ENCODE measurements around the gene SFRP4. TPM values are rescaled to one million over a fixed set of nuclear protein-coding genes. Genes with fewer than 3 reads are reported as not detected.
A peak's percentile ranks its signal among the peaks of the same experiment; 100 is the strongest.

The SFRP4 gene
- total and polyA plus RNA-seq, 10 of the 15 experiments (the other 5 are each of a cell fraction or from before 2014, with no cell fraction given), result 0.02 to 0.15 (median 0.14) TPM; not detected in 7

DNA sequence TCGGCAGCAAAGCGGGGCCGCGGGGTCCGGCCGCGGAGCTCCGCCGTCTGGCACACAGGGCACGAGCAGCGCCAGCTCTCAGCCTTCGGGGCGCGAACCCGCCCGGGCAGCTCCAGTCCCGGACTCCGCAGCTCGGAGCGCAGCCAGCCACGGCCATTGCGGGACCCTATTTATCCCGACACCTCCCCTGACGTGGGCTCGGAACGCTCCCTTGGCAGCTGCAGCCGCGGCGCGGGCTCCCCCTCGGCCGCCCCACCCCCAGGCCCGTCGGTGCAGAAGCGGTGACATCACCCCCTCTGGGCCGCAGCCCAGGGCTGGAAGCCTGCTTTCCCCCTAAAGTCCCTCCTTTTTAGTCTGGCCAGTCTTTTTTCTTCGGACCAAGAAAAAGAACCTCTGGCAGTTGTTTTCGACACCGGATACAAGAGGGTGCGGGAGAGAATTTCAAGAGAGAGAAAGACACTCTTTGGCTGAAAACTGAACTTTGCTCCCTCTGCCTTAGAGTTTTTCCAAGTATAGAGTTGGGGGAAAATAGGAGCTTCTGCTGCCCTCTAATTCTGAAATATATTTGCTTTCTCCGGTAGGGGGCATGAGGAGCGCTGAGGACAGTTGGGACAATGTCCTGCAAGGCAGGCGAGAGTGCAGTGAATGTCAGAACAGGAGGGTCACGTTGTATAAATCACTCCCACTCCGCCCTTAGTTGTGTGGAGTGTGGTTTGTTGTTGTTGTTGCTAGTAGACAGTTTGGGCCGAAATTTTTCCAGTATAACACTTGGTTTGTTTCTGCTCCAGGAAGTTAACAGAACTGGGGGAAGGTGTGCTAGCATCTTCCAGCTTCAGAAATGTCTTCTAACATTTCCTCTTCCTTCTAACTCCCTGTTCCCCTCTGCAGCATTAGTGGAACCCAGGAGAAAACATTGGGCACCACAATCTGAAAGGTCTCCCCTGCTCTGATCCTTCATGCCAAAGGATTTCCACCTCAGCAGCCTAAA lies at the start of gene SFRP4 (continued):
- TF ChIP-seq, protein P1, sequence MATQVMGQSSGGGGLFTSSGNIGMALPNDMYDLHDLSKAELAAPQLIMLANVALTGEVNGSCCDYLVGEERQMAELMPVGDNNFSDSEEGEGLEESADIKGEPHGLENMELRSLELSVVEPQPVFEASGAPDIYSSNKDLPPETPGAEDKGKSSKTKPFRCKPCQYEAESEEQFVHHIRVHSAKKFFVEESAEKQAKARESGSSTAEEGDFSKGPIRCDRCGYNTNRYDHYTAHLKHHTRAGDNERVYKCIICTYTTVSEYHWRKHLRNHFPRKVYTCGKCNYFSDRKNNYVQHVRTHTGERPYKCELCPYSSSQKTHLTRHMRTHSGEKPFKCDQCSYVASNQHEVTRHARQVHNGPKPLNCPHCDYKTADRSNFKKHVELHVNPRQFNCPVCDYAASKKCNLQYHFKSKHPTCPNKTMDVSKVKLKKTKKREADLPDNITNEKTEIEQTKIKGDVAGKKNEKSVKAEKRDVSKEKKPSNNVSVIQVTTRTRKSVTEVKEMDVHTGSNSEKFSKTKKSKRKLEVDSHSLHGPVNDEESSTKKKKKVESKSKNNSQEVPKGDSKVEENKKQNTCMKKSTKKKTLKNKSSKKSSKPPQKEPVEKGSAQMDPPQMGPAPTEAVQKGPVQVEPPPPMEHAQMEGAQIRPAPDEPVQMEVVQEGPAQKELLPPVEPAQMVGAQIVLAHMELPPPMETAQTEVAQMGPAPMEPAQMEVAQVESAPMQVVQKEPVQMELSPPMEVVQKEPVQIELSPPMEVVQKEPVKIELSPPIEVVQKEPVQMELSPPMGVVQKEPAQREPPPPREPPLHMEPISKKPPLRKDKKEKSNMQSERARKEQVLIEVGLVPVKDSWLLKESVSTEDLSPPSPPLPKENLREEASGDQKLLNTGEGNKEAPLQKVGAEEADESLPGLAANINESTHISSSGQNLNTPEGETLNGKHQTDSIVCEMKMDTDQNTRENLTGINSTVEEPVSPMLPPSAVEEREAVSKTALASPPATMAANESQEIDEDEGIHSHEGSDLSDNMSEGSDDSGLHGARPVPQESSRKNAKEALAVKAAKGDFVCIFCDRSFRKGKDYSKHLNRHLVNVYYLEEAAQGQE (IDR thresholded peaks at IDR 0.05; ENCODE audit: low read depth, low read length), result no peak
- no peak for TF ChIP-seq ASH2L (IDR thresholded peaks at IDR 0.05; ENCODE audit: borderline replicate concordance, low read depth)
- no peak for TF ChIP-seq POU2F2 (IDR thresholded peaks at IDR 0.05; ENCODE audit: borderline replicate concordance, low read depth, low read length)
- TF ChIP-seq SRF (IDR thresholded peaks at IDR 0.05; ENCODE audit: low read depth in 2 of 2, low read length in 2 of 2), result no peak
- no peak for TF ChIP-seq NFYA (IDR thresholded peaks at IDR 0.05; ENCODE audit: borderline replicate concordance, low read depth, low read length)
- TF ChIP-seq RFX5 (IDR thresholded peaks at IDR 0.05; ENCODE audit: low read depth, low read length), result no peak
- no peak for TF ChIP-seq SUZ12 (IDR thresholded peaks at IDR 0.05; ENCODE audit: unreplicated experiment)
- TF ChIP-seq TCF3 (IDR thresholded peaks at IDR 0.05; ENCODE audit: borderline replicate concordance, insufficient read depth, low read depth, low read length), result no peak
- TF ChIP-seq IKZF2 (IDR thresholded peaks at IDR 0.05), result 0 out of 4 replicates have a peak, but pooled peaks of 1 of the 2 experiments have one; percentile 9
- no peak for TF ChIP-seq SP1 (IDR thresholded peaks at IDR 0.05; ENCODE audit: low read depth, low read length)

Measured in GM12878 (cell line).